AG08396 (cell line): ENCODE measurements around the gene ZFP1.
A peak's percentile ranks its signal among the peaks of the same experiment; 100 is the strongest.

ENCODE experiments used
- DNase-seq: peaks from one replicate; pipeline ENCODE4 v3.0.0; 2012; ENCODE audit warnings: low spot score, mixed read lengths

ZFP1 gene

DNA sequence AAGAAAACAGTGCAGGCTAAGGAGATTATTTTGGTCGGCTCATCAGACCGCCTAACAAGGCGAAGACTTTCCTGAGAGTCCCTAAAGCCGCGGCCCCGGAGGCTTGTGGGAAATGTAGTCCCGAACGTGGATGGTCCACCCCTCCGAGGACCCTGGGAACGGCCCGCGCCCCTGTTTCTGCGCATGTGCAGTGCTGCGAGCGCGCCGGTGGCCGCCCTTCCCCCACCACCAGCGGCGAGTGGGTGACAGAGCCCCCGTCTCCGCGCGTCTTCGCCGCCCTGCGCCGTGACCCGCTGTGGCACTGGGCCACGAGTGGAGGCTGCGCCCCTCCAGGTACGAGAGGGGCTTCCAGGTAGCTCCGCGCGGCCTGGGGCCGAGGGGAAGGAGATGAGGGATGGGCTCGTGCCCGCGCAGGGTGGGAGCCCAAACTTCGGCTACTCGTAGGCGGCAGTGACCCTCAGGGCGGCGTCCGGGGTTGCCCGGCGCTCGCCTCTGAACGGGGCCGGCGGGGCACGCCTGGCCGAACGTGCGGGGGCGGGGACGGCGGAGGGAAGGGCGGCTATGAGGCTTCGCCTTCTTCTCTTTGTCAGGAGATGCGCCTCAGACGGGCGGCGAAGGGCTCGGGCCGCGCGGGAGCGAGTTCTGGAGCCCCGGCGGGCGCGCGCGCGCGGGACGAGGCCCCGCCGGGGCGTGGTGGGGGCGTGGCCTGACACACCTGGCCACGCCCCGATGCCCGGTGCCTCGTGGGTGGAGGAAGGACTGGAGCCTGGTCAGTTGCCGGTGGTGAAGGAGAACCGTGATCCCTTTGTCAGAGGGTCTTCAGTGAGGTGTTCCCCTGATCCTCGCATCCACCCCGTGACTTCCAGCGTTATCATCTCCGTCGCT is at the start of gene ZFP1:
TSS of gene ZFP1 (plus strand) at position 214 of the 885 bp plus-strand sequence. CDS start 4,428 bp downstream, outside the sequence.
- peak; percentile 98 for DNase-seq

DNA sequence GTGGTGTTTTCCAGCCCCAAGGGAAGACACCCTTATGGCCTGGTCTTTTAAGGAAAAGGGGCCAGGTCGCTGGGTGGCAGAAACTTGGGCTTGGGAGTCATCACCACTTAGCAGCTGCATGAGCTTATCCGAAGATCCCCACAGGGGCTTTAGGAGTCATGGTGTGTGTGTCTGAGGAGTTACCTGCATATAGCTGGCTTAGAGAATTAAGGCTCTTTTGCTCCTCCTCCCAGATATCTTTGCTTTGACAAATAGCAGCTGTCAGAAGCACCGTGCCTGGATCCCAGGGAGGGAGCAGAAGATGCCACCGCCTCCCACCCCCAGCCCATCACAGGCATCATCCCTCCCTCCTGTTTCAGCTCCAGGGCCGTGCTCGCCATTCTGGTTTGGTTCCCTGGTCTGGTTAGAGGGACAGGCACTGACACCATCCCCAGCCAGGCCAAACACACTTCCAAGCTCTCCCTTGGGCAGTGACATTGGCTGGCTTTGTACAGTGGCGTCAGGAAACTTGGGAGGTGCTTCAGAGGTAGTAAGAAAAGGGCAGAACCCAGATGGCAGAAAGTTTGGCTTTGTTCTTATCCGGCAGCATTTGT is 49.2 kb upstream of the ZFP1 start:
- no peak for DNase-seq

DNA sequence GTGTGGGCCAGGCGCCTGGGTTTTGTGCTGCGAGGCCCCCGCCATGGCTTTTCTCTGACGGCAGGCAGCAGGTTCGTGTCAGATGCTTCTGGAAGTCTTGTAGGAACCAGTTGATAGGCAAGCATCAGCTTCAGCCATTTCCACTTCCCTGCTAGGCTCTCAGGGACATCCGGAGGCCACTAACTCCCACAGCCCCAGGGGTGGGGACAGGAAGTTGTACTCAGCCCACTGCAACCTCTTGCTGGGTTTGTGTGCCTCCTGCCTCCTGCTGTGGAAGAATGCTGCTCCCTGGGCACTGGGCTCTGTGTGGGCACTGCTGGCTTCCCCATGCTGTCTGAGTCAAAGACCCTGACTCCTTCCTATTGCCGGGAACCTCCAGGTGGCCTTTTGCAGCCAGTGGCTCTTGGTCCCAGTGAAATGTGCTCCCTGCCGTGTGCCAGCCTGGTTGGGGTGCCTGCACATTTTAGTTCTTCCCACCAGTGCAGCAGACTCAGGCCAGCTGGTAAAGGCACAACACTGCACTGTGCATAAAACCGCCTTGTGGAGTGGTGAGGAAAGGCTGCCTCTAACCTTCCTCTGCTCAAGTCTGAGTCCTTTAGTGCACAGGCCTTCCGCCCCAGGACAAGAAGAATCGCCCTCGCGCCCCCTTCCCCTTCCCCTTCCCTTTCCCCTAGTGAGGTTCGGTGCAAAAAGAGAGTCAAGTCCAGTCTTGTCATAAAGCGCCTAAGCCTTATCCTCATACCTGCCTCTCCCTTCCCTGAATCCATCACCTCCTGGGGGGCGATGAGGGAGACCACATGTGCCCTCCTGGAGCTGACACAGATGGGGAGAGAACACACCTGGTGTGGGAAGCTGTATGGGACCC is 48.4 kb upstream of the ZFP1 start:
- DNase-seq, result no peak

DNA sequence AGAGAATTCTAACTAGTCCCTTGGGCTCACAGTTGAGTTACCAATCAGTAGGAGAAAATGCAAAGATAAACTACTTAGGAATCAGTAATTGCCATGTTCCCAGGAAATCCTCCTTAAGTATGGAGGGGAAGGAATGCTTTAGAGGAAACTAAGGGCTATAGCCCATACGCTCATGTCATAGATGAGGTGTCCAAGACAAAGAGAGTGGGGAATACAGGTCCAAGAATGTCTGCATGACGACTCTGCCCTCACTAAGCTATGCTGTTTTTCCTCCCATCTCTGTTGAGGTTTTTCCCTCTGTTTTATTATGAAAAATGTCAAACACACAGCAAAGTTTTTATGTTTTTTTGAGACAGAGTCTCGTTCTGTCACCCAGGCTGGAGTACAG is 47.7 kb upstream of the ZFP1 start:
- DNase-seq, result no peak

DNA sequence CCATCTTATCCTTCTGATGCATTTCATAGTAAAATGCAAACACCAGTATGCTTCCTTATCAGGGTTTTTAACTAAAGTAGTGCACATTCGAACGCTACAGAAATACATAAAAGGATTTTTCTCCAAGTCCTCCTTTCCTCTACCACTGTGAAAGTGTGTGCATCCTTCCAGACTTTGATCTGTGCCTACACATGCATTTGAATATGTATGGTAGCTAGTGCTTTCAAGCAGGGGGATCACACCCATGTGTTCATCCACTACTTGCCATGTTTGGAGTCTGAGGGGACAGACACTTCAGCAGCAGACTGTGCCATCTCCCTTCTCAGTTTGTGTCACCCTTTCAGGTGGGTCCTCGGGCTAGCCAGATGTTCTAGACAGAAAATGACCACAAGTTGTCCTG is 46.7 kb upstream of the ZFP1 start:
- DNase-seq, result no peak

DNA sequence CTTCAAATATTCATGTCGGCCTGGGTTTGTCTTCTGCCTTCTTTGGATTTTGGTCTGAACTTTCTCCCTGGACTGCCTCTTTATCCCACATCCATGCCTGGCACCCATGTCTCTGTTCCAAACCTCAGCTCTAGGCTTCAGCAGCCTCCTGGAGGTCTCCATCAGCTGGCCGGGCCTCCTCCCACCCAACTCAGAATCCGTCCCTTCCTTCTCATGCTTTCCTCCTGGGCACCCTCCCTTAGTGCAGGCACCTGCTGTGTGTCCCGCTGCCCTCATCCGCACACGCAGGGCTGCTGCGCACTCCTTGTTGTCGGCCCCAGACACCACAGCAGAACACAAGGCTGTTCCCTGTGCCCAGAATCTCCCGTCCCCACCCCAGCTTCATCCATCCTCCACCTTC is 45.7 kb upstream of the ZFP1 start:
- no peak for DNase-seq

DNA sequence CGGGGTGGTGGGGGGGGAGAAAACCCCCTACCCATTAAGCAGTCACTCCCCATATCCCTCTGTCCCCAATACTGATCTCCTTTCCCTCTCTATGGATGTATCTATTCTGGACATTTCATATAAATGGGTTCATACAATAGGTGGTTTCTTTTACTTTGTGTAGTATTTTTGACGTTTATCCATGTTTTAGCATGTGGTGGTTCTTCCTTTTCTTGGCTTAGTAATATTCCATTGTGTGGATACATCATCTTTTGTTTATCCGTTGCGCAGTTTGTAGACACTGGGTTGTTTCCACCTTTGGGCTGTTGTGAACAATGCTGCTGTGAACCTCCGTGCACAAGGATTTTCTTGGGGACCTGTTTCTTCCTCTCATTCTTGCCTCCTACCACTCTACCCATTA is 44.3 kb upstream of the ZFP1 start:
- DNase-seq, result no peak

DNA sequence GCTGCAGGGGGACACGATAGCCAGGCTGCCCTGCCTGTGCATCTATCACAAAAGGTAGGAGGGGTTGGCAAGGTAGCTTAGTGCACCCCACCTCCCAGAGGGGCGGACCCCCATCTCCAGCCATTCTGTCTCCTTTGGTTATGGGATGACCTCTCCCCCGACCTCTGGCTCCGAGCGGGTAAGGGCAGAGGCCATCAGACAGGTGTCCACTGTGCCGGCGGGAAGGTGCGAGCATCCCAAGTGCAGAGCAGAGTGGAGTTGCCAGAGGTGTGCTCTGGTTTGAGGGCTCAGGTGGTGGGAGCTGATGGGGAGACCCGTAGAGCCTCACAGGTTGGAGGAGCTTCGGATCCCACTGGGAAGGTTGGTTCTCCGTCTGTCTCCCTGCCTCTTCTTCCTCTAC is 43.5 kb upstream of the ZFP1 start:
- DNase-seq, result no peak

DNA sequence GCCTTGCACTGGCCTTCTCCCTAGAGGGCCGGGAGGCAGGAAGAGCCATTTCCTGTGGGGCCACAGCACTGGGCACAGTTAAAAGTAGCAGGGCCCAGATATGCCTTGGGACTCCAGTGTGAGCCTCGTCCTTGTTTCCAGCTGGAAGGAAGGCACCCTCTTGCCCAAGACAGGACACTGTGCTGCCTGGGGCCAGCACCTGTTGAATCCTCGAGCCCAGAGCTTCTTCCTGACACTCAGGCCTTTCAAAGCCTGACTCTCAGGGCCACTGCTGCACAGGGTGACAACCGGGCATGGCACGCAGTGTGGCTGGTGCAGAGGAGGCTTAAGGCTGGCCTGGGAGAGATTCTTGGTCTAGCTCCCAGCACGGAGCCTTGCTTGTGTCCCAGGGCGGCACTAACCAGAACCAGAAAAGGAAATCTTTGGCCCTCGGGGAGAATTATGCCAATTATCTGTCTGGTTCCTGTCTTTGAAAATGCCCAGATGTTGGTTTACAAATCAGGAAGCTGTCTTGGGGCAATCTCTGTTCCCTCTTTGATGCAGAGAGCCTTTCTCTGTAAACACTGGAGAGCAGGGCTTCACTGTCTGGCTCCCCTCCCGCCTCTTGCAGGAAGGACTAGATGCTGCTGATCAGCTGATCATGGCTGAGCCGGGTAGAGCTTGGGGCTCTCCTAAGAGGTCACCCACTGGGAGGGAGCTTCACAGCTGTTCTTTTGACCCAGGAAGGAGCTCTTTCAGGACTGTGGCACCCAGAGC is 42.8 kb upstream of the ZFP1 start:
- DNase-seq, result peak; percentile 41

DNA sequence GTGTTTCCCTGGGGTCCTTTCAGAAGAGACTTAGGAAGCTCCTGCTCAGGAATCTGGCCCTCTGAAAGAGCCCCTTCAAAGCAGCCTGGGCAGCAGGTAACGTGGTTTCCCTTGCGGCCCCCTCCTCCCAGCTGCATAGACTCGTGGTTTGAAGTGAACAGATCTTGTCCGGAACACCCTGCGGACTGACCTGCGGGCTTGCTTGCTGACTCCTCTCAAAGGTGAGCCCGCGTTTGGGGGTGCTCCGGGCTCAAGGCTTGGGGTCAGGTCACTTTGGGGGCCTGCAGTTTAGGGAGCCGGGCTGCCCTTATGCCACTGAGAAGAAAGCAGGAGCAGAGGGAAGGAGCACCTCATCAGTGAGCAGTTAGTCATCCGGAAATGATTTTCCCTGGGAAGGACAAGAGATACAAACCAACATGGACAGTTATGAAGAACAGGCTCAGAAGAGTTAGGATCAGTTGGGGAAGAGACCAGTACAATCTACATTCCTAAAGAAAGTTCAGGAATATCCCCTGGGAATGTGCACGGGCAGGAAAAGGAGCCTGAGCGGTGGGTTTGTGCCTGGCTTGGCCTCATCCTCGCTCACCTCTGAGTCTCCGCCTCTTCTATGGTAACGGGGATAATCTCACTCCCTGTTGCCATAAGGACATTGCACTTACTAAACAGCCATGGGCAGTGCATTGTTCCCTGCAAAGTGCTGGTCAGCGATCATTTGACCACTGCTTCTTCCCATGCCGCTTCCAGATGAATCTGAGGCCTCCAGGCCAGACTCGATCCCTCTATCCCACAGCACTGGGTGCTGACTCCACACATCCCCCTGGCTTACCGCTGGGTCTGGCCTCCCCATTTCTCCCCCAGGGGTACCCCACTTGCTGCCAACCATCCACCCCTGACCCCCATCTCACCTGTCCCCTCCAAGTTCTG is 41.7 kb upstream of the ZFP1 start:
- DNase-seq, result no peak

DNA sequence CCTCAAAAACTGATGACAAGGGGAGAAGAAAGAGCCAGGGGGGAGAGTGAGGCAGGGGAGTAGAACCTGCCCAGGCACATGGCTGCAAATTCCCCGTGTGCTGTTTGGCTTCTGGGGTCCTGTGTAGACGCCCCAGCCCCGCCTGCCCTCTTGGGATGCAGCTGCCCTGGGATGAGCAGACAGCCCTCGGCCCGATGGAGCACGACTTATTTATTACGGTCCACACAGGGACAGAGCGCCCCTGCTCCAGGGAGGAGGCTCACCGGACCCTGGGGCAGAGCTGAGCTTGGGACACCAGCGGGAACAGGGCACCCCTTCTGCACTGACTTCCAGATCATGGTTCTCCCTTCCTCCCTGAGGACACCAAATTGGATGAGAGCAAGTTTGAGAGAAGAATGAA is 40.8 kb upstream of the ZFP1 start:
- DNase-seq, result no peak

DNA sequence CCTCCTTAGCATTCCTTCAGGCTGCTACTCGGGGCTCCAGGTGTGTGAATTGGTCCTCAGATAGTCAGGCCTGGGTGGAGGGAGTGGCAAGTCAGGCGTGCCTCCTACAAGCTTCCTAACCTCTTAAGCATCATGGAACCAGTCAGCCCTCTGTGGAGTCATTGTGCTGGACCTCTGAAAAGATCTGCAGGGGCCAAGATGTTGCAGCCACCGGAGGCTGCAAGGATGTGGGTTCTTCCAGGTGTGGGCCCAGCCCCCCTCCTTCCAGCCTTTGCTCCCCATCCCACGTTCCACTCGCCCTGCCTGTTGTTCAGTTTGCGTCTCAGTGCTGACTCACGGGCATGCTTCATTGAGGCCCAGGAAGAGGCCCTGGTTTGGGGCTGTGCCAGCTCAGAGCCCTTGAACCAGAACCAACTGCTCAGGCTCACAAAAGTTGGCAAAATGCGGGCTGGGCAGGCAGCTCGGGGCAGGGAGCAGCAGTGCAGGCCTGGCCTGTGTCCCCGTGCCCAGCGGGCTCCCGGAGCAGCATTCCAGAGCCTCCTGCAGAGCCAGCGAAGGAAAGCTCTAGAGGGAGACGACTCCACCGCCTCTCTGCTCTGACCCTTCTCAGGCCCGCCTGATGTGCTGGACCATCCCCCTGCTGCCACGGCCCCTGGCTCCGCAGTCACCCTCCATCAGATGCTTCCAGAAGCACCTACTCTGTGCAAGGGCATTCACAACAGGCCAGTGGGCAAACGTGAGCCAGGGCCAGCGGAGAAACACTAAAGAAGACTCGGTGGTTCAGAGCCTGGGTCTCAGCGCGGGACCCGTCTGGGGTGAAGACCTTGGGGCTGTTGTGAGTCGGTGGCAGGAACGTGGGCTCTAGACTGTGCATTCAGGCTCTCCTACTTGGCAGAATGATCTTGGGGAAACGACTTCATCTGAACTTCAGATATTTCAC is 39.3 kb upstream of the ZFP1 start:
- peak; percentile 81 for DNase-seq

DNA sequence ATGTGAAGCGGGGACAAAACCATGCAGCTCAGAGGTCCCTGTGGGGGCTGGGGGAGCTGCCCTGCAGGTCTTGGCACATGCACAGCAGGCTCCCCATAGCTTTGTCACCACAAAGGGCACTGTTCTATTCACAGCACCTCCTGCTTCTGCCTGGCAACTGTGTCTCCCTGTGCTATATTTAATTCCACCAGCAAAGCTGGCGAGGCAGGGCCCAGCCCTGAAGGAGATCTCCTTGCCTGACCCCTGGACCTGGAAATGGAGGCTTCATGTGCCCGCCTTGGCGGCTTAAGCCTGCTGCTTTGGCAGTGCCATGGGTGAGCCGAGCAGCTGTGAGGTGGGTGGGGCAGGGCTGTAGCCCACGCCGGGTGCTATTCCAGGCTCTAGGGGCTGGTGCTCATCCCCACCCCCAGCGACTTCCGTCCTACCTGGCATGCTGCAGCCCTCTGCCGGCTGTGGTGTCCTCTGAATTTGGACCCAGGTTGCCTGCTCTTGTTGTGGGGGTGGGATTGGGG is 38.5 kb upstream of the ZFP1 start:
- DNase-seq, result no peak

DNA sequence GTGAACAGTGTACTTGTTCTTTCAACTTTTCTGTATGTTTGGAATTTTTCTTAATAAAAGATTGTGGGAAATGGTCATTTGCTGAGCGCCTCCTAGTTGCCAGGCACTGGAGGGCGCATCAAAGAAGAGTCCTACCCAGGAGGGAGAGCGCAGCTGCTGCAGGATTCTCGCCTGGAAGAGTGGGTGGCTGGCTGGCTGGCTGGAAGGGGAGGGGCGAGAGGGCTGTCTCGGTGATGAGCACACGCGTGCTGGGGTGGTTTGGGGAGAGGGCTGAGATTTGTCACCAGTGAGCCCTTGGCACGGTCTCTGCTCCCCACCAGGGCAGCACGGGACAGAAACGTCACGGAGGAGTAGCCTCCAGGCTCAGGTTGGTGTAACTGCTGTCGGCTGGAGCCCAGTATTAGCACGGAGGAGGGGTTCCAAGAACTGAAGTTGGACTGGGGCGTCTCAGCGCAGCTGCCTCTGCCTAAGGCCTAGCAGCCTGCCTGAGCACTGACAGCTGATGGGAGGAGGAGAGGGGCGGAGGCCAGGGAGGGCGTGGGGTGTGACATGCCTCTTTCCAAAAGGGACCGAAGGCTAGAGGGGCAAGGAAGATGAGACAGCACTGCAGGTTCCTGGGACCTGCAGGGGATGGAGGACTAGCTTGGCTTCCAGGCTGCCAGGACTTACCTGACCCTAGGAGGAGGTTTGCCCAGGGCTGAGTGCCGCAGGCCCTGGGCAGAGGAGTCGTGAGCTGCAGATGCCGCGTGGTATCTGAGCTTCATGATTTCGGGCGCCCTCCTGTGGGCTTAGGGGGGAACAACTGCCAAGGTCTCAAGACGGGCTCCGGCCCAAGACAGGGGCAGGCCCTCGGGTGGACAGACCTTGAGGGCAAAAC is 37.4 kb upstream of the ZFP1 start:
- DNase-seq, result peak; percentile 92

DNA sequence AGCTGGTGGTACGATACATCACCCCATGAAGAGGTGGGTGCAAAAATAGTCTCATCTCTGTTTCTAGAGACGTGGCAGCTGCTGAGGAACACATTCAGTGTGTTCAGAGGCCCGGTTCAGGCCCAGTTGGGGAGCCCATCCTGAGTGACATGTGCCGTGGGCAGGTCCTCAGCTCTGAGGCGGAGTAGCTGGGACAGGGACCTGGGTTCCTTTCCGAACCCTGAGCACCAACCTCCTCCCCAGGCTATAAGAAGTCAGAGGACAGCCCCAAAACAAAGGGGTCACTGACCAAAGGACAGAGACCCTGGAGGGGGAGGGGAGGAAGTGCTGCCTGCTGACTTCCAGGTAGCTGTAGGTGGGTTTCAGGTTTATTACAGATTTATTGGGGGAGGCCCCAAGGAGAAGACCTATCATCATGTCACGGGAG is 36.8 kb upstream of the ZFP1 start:
- DNase-seq, result no peak

DNA sequence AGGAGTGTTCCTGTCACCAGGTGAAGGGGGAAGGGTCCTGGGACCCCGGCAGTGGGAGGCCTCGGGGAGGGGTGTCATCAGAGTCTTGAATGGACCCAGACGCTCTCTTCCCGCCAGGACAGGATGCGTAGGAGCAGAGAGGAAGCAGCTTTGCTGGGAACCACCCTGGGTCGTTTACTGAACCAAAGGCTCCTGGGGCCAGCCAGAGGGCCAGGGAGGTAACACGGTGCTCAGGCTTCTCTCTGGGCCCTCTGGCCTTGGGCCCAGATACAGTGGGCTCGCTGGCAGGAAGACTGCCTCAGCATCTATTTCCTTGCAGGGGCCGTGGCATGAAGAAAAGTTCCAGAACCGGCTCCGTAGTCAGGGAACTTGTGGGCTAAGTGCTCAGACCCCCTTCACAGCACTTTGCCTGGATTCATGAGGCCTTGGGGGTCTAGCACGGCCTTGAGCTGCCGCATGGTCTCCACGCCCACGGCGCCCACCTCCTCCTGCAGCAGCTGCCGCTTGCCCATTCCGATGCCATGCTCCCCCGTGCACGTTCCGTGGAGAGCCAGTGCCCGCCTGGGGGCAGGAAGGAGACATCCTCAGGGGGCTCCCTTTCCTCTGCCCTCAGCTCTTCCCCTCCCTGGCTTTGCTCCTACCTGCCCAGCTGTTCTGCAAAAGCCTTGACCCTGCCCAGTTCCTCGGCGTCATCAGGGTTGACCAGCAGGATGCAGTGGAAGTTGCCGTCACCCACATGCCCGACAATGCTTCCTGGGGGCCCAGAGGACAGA is 36.2 kb upstream of the ZFP1 start:
- DNase-seq, result no peak

DNA sequence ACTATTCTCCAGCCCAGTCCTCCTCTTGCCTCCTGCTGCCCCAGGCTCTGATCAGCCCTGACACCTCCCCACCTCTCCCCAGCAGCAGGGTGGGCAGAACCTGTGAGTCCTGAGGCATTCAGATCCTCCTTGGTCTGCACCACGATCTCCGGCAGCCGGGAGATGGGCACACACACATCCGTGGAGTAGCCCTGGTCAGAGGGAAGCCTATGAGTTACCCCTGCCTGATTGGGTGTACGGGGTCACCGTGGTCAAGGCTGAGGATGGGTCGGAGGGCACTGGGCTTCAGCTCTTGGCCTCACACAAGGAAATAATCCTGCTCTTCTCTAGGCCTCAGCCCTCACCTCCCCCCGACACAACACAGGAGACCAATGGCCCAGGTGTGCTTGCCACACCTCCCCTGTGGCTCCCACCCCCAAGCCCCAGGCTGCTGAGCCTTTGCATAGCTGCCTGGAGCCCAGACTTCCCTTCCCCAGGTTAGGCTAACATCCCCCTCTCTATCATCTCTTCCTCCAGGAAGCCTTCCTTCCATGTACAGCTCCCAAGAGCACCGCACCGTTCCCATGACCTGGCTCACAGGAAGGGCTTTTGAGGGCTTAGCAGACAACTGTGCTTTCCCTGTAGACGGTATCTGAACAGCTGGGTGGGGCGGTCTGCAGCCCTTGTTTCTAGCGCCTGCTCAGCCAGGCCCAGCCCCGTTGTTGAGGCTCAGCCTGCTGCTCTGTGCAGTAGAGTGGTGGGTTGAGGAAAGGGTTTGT is 35.4 kb upstream of the ZFP1 start:
- DNase-seq, result no peak
